ENCODE data around the gene VRK2. TPM values are rescaled to one million over a fixed set of nuclear protein-coding genes. Genes with fewer than 3 reads are reported as not detected.
"Not testable (repeated sequence)": the region's sequence is repeated elsewhere in the genome, so short reads cannot be mapped to it uniquely, and the experiment has no call there.

Gene VRK2
- total RNA-seq, 2 donors from 2014 or later = 26.3 to 27.1 TPM

DNA sequence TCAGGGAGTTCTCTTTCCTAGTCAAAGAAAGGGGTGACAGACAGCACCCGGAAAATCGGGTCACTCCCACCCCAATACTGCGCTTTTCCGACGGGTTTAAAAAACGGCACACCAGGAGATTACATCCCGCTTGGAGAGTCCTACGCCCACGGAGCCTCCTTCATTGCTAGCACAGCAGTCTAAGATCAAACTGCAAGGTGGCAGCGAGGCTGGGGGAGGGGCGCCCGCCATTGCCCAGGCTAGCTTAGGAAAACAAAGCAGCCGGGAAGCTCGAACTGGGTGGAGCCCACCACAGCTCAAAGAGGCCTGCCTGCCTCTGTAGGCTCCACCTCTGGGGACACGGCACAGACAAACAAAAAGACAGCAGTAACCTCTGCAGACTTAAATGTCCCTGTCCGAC is 125.2 kb downstream of the VRK2 start:
- not testable (repeated sequence) for H3K27ac Mint-ChIP-seq; H3K4me1 Mint-ChIP-seq (ENCODE audit: low read depth in 2 of 2); H3K4me3 Mint-ChIP-seq; DNase-seq (ENCODE audit: low spot score); H3K27me3 Mint-ChIP-seq; ATAC-seq
- Mint-ChIP-seq H3K36me3 (peaks cover 42% of the 10 kb centered on the region), H3K9me3 (peaks cover 19% of the 10 kb centered on the region)

DNA sequence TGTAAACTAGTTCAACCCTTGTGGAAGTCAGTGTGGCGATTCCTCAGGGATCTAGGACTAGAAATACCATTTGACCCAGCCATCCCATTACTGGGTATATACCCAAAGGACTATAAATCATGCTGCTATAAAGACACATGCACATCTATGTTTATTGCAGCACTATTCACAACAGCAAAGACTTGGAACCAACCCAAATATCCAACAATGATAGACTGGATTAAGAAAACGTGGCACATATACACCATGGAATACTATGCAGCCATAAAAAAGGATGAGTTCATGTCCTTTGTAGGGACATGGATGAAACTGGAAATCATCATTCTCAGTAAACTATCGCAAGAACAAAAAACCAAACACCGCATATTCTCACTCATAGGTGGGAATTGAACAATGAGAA is 130.6 kb downstream of the VRK2 start:
- DNase-seq (ENCODE audit: low spot score); H3K27ac Mint-ChIP-seq; H3K9me3 Mint-ChIP-seq; H3K4me3 Mint-ChIP-seq; ATAC-seq; H3K4me1 Mint-ChIP-seq (ENCODE audit: low read depth in 2 of 2); H3K27me3 Mint-ChIP-seq: not testable (repeated sequence)
- peaks cover 33% of the 10 kb centered on the region for H3K36me3 Mint-ChIP-seq

DNA sequence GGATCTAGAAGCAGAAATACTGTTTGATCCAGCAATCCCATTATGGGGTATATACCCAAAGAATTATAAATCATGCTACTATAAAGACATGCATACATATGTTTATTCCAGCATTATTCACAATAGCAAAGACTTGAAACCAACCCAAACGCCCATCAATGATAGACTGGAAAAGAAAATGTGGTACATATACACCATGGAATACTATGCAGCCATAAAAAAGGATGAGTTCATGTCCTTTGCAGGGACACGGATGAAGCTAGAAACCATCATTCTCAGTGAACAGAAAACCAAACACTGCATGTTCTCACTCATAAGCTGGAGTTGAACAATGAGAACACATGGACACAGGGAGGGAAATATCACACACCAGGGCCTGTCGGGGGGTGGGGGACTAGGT is 133.6 kb downstream of the VRK2 start:
- not testable (repeated sequence) for H3K9me3 Mint-ChIP-seq; H3K4me1 Mint-ChIP-seq (ENCODE audit: low read depth in 2 of 2); ATAC-seq; H3K4me3 Mint-ChIP-seq; H3K27ac Mint-ChIP-seq; DNase-seq (ENCODE audit: low spot score); H3K27me3 Mint-ChIP-seq
- peaks cover 16% of the 10 kb centered on the region for H3K36me3 Mint-ChIP-seq

DNA sequence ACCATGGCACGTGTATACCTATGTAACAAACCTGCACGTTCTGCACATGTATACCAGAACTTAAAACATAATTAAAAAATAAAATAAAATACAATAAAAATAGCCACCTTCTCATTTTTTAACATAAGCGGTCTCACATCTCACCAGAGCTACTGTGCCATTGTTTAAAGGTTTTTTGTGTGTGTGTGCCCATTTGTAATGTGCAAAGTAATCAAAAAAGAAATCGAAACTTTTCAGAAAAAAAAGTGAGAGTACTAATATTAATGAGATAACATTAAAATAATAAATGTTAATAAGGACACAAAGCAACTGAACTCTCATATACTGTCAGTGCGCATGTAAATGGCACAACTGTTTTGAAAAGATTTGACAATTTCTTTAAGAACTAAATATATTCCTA is 134.0 kb downstream of the VRK2 start:
- Mint-ChIP-seq H3K36me3 (peaks cover 16% of the 10 kb centered on the region), H3K27me3 (no peaks in the 10 kb centered on the region), H3K27ac (no peak overlapping the region), H3K4me3 (no peak overlapping the region), H3K4me1 (ENCODE audit: low read depth in 2 of 2) (no peaks in the 10 kb centered on the region), H3K9me3 (no peaks in the 10 kb centered on the region)
- ATAC-seq (no peak), DNase-seq (ENCODE audit: low spot score) (no peak)

DNA sequence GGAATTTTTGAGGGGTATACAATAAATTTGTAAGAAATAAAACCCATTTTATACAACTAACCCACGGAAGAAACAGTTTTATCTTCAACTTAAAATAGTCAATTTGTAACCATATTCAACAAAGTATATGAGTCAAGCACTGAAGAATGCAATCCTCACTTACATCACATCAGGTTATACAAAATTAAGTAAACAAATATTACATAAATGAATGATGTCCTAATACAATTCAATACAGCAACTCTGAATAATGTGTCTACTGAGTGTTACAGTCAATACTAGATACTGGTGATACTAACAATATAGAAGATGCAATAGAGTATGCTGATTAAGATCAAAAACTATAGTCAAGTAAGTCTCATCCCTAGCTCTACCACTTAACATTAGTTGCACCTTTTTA is 135.9 kb downstream of the VRK2 start:
- no peak for ATAC-seq
- H3K27me3 Mint-ChIP-seq = no peaks in the 10 kb centered on the region
- peaks cover 16% of the 10 kb centered on the region for H3K36me3 Mint-ChIP-seq

DNA sequence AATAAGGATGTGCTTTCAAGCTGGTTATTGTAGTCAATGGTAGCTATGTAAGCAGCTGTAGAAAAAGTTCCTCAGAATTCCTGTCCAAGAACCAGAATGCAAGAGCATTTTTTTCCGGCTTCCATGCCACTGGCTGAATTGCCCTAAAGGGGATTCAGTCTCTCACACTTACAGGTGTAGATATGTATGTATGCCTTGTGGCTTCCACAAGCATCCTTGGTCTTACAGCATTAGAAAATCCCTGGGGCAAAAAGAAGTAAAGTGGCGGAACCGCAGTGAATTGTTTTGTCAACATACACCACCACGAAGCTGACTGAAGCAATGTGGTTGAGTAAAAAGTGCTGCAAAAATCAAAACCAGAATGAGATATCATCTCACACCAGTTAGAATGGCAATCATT is 139.9 kb downstream of the VRK2 start:
- H3K27ac Mint-ChIP-seq = no peak overlapping the region
- DNase-seq (ENCODE audit: low spot score) (no peak), ATAC-seq (no peak)
- no peaks in the 10 kb centered on the region for H3K4me1 Mint-ChIP-seq (ENCODE audit: low read depth in 2 of 2)
- no peaks in the 10 kb centered on the region for H3K27me3 Mint-ChIP-seq
- no peaks in the 10 kb centered on the region for H3K9me3 Mint-ChIP-seq
- H3K4me3 Mint-ChIP-seq = no peak overlapping the region
- peaks cover 5% of the 10 kb centered on the region for H3K36me3 Mint-ChIP-seq

More for the DNA sequence above, 135.9 kb downstream of the VRK2 start:
- Mint-ChIP-seq H3K4me3 (no peak overlapping the region), H3K4me1 (ENCODE audit: low read depth in 2 of 2) (no peaks in the 10 kb centered on the region), H3K27ac (no peak overlapping the region), H3K9me3 (no peaks in the 10 kb centered on the region)
- DNase-seq (ENCODE audit: low spot score) = no peak

DNA sequence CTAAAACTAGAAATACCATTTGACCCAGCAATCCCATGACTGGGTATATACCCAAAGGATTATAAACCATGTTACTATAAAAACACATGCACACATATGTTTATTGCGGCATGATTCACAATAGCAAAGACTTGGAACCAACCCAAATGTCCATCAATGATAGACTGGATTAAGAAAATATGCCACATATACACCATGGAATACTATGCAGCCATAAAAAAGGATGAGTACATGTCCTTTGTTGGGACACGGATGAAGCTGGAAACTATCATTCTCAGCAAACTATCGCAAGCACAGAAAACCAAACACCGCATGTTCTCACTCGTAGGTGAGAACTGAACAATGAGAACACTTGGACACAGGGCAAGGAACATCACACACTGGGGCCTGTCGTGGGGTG is 140.4 kb downstream of the VRK2 start:
- DNase-seq (ENCODE audit: low spot score); ATAC-seq; H3K4me1 Mint-ChIP-seq (ENCODE audit: low read depth in 2 of 2); H3K27me3 Mint-ChIP-seq; H3K9me3 Mint-ChIP-seq; H3K4me3 Mint-ChIP-seq; H3K36me3 Mint-ChIP-seq; H3K27ac Mint-ChIP-seq: not testable (repeated sequence)

DNA sequence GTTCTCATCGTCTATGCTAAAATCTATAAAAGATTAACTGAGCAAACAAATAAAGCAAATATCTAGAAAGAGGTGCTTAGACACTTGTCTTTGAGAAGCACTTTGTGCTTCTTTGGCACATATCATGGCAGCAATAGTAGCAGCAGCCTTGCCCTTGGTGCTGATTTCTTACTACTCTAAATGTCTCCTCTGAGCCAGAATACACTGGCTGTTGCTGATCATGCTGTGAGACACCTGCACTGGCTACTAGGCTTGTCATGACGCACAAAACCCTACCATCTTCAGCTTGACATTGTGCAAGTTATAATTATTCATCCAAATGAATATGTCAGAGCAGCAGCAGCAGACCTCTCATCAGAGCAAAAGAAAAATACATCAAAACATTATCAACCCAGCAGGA is 147.9 kb downstream of the VRK2 start:
- no peak overlapping the region for H3K27ac Mint-ChIP-seq
- DNase-seq (ENCODE audit: low spot score) (no peak), ATAC-seq (no peak)
- H3K4me1 Mint-ChIP-seq (ENCODE audit: low read depth in 2 of 2) = no peaks in the 10 kb centered on the region
- H3K4me3 Mint-ChIP-seq = no peak overlapping the region
- no peaks in the 10 kb centered on the region for H3K27me3 Mint-ChIP-seq
- no peaks in the 10 kb centered on the region for H3K36me3 Mint-ChIP-seq
- no peaks in the 10 kb centered on the region for H3K9me3 Mint-ChIP-seq

DNA sequence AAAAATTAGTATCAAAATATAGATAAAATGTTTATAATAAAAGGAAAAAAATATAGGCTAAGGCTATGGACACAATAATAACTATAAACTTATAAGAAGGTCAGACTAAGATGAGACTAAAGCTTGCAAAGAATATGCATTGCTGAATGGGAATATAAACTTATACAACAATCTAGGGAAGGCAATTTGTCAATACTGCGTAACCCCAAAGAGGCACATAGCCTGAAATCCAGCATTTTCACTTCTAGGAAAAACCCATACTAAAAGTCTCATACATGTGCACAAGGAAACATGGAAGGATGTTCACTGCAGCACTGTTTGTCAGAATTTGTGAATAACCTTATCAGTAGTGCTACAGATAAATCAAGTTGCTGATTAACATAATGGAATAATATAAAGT is 149.1 kb downstream of the VRK2 start:
- no peaks in the 10 kb centered on the region for H3K4me1 Mint-ChIP-seq (ENCODE audit: low read depth in 2 of 2)
- no peak overlapping the region for H3K27ac Mint-ChIP-seq
- H3K27me3 Mint-ChIP-seq = no peaks in the 10 kb centered on the region
- no peaks in the 10 kb centered on the region for H3K36me3 Mint-ChIP-seq
- ATAC-seq = no peak
- no peak for DNase-seq (ENCODE audit: low spot score)
- no peak overlapping the region for H3K4me3 Mint-ChIP-seq
- H3K9me3 Mint-ChIP-seq = no peaks in the 10 kb centered on the region

DNA sequence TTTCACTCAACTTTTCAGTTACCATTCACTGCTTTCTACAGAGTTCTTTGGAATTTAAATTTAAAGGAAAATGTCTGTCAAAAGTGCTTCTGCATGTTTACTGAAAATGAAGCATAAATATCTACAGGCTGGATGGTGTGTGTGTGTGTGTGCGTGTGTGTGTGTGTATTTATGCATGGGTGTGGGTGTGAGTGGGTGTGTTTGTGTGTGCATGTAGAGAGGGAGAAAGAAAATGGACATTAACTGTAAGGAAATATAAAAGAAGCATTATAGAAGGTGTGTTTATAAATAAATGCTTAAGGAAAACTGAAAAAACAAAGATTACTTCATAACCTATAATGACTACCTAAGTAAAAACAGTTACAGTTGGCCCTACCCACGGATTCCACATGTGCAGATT is 151.3 kb downstream of the VRK2 start:
- Mint-ChIP-seq H3K27ac (no peak overlapping the region), H3K4me3 (no peak overlapping the region), H3K36me3 (no peaks in the 10 kb centered on the region), H3K4me1 (ENCODE audit: low read depth in 2 of 2) (no peaks in the 10 kb centered on the region), H3K9me3 (no peaks in the 10 kb centered on the region), H3K27me3 (no peaks in the 10 kb centered on the region)
- DNase-seq (ENCODE audit: low spot score) (no peak), ATAC-seq (no peak)

DNA sequence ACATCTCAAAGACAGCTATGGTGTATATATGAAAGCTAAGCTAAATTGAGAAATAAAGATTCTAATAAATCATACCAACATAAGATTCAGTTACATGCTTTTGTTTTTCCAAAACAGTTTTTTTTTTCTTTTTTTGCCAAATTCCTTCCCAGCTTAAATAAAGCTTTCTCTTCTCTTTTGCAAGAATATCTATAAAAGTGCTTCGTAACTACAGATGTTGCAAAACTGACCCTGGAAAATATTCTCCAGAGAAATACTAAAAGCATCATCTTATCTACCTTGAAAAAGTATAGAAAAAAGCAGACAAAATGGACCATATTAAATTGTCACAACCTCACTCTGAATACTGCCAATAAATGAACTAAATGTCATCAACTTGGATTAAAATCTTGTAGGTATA is 155.8 kb downstream of the VRK2 start:
- ATAC-seq (no peak), DNase-seq (ENCODE audit: low spot score) (no peak)
- no peaks in the 10 kb centered on the region for H3K36me3 Mint-ChIP-seq
- H3K4me1 Mint-ChIP-seq (ENCODE audit: low read depth in 2 of 2) = no peaks in the 10 kb centered on the region
- no peaks in the 10 kb centered on the region for H3K9me3 Mint-ChIP-seq
- no peaks in the 10 kb centered on the region for H3K27me3 Mint-ChIP-seq
- no peak overlapping the region for H3K27ac Mint-ChIP-seq
- no peak overlapping the region for H3K4me3 Mint-ChIP-seq

DNA sequence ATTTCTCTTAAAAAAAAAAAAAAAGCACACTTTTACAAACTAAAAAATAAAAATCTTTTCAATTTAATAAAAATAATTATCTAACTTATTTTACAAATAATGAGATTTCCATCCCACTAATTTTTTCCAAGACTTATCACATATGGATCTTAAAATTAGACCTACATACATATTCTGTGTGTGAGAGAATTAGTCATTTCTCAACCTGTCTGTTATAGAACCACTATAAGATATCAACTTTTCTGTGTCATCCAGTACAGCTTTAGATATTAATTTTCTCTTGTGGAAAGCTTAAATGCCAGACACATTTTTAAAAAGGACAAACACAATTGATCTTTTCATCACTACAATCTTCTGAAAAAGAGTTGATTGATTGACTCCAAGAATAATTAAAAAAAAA is 156.4 kb downstream of the VRK2 start:
- Mint-ChIP-seq H3K4me3 (no peak overlapping the region), H3K27me3 (no peaks in the 10 kb centered on the region), H3K9me3 (no peaks in the 10 kb centered on the region), H3K36me3 (no peaks in the 10 kb centered on the region), H3K27ac (no peak overlapping the region), H3K4me1 (ENCODE audit: low read depth in 2 of 2) (no peaks in the 10 kb centered on the region)
- DNase-seq (ENCODE audit: low spot score) (no peak), ATAC-seq (no peak)

DNA sequence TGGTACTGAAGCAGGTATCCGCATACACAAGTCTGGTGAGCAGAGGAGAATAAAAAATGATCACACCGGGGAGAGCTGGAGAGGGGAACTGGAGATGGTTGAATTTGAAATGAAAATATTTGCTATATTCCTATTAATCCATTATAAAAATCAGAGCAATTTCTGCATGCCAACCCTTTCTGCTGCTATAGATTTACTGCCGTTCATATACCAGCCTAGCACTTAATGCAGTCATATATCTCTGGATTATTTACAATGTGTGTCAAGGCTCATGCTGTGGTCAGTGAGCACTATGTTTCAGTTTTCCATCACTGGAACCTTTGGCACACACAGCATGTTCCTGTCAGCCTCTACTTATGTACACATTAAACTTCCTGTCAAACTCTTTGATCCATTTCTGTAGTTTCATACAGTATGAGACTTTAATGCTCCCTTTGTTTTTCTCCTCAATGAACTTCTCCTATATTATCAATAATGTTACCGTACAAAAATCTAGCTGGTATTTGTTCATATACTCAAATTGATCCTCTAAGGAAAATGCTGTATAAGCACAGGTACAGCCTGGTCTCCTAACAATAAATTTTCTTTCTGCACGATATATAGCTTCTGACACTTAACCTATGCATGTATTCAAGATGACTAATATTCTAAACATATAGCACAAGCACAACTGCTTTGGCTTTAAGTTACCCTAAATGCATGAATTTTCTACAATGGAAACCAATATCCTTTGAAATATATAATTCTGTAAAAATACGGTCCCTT is 157.8 kb downstream of the VRK2 start:
- H3K4me1 Mint-ChIP-seq (ENCODE audit: low read depth in 2 of 2) = no peaks in the 10 kb centered on the region
- no peaks in the 10 kb centered on the region for H3K36me3 Mint-ChIP-seq
- H3K27ac Mint-ChIP-seq = no peak overlapping the region
- no peak overlapping the region for H3K4me3 Mint-ChIP-seq
- H3K27me3 Mint-ChIP-seq = no peaks in the 10 kb centered on the region
- no peak for DNase-seq (ENCODE audit: low spot score)
- ATAC-seq = no peak
- H3K9me3 Mint-ChIP-seq = no peaks in the 10 kb centered on the region

DNA sequence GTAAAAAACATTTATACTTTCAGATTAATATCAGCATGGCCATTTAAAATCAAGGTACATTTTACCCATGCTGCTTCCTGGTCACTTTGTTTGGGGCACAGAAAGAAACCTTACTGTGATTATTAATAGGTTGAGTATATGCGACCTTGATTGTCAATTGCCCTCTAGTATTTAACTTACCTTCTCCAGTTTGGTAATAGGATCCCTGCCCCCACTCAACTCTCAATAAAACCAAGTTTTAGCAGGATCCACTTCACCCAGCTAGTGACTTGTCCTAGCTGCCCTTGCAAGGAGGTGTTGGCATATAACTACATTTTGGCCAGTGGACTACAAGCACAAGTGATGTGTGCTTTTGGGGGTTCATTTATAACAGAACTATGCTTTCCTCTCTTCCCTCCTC is 160.2 kb downstream of the VRK2 start:
- H3K27me3 Mint-ChIP-seq = no peaks in the 10 kb centered on the region
- H3K4me3 Mint-ChIP-seq = no peak overlapping the region
- ATAC-seq (peak in 1 of 2 donors; percentile 28), DNase-seq (ENCODE audit: low spot score) (no peak)
- no peak overlapping the region for H3K27ac Mint-ChIP-seq
- peaks cover 10% of the 10 kb centered on the region for H3K36me3 Mint-ChIP-seq
- no peaks in the 10 kb centered on the region for H3K4me1 Mint-ChIP-seq (ENCODE audit: low read depth in 2 of 2)
- H3K9me3 Mint-ChIP-seq = peaks cover 3% of the 10 kb centered on the region

DNA sequence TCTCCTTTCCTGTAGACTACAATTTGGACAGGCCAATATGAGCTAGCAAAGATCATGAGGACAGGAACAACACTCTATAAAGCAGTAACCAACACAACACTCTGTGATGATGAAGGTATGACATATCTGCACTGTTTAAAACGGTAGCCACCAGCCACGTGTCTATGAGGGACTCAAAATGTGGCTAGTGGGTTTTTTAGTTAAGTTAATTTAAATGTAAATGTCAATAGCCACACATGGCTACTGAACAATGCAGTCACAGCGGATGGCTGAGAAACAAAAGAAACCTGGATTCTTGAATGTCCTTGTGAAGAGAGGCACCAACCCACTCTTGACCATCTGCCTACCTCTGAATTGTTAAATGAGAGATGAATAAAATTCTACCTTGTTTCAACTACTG is 160.6 kb downstream of the VRK2 start:
- H3K9me3 Mint-ChIP-seq = peaks cover 5% of the 10 kb centered on the region

More for the DNA sequence above, 160.6 kb downstream of the VRK2 start:
- Mint-ChIP-seq H3K27me3 (no peaks in the 10 kb centered on the region), H3K27ac (no peak overlapping the region), H3K4me1 (ENCODE audit: low read depth in 2 of 2) (no peaks in the 10 kb centered on the region), H3K36me3 (peaks cover 15% of the 10 kb centered on the region), H3K4me3 (no peak overlapping the region)
- peak in 1 of 2 donors; percentile 28 for ATAC-seq
- no peak for DNase-seq (ENCODE audit: low spot score)

All from natural killer cell treated with Interleukin-12 subunit alpha and Interleukin-12 subunit beta and Interleukin-15 and Interleukin-18, amount 100 ng/mL, for 72 hours (primary cell).